ENCODE data around the gene TARM1.

DNA sequence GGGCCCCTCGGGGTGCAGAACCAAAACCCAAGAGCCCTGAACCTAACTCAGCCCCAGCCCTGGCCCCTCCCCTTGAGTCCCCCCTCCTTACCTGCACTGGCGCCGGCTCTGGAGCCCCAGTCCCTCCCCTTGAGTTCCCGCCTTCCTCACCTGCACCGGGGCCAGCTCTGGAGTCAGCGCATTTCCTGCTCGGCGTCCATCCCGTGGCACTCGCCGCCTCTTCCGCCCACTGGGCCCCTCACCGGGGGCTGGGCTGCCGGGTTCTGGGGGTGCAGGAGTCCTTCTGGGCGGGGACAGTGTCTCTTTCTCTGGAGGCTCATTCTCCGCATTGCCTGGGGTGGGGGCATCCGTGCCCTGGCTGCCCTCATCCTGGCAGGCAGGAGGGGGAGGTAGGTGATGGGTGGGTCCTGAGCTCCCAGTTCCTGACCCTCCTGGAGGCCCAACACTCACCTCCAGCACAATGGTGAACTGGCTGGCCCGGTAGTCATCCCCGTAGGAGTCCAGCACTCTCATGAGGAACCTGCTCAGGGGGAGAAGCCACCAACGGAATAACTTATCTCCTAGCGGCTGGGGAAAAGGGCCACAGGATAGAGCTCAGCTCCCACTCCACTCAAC is 26.8 kb upstream of the TARM1 start:
- TF ChIP-seq TAF1 (IDR thresholded peaks at IDR 0.05; ENCODE audit: low read depth, low read length) (no peak), GABPA (IDR thresholded peaks at IDR 0.05; ENCODE audit: borderline replicate concordance, insufficient read depth, low read length) (no peak)
- TF ChIP-seq, protein P1, sequence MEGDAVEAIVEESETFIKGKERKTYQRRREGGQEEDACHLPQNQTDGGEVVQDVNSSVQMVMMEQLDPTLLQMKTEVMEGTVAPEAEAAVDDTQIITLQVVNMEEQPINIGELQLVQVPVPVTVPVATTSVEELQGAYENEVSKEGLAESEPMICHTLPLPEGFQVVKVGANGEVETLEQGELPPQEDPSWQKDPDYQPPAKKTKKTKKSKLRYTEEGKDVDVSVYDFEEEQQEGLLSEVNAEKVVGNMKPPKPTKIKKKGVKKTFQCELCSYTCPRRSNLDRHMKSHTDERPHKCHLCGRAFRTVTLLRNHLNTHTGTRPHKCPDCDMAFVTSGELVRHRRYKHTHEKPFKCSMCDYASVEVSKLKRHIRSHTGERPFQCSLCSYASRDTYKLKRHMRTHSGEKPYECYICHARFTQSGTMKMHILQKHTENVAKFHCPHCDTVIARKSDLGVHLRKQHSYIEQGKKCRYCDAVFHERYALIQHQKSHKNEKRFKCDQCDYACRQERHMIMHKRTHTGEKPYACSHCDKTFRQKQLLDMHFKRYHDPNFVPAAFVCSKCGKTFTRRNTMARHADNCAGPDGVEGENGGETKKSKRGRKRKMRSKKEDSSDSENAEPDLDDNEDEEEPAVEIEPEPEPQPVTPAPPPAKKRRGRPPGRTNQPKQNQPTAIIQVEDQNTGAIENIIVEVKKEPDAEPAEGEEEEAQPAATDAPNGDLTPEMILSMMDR (IDR thresholded peaks at IDR 0.05; ENCODE audit: control extremely low read depth in 1 of 3, insufficient read depth in 1 of 3, low read depth in 1 of 3, low read length in 3 of 3), result no peak
